MM.1S (cell line): Measurements from ENCODE around the gene FXR1.

Experiments used
- CTCF ChIP-seq: fragments of 300-600 bp; sonication (generic); IDR thresholded peaks from 2 replicates; pipeline ENCODE4 v1.5.1; 2016; ENCODE audit warnings: antibody characterized with exemption, low read length, mixed read lengths
- EZH2 ChIP-seq: fragments of 300-600 bp; sonication (generic); optimal IDR thresholded peaks from 2 replicates; pipeline ENCODE3; 2017; ENCODE audit warnings: low read depth, mild to moderate bottlenecking, antibody characterized with exemption, low read length, mixed read lengths
- EZH2phosphoT487 ChIP-seq: fragments of 300-600 bp; sonication (generic); IDR thresholded peaks from 2 replicates; pipeline ENCODE4 v1.6.1; 2018; ENCODE audit warnings: antibody characterized with exemption, low read length

- TF ChIP-seq EZH2 (no peak), CTCF (no peak), EZH2phosphoT487 (no peak)
Measured at GRCh38 chr3:180981912-180982311, 69.4 kb downstream of the FXR1 start.
